GM15510 (cell line): ENCODE measurements around the gene GMEB2.

Source experiments
- POLR2A ChIP-seq: IDR thresholded peaks from 3 replicates; pipeline ENCODE4 v1.6.1; 2011; ENCODE audit warnings: borderline replicate concordance; ENCODE audit not compliant: insufficient read length; ENCODE audit errors: extremely low read depth

Gene GMEB2

GRCh38 chr20:63602321-63602720 lies 24.6 kb downstream of the GMEB2 start:
- no peak for TF ChIP-seq POLR2A

- no peak for TF ChIP-seq POLR2A
Measured at GRCh38 chr20:63599396-63600050, 27.4 kb downstream of the GMEB2 start.

GRCh38 chr20:63598479-63599395 lies 28.2 kb downstream of the GMEB2 start:
- TF ChIP-seq POLR2A: no peak

GRCh38 chr20:63597651-63598478 lies 29.0 kb downstream of the GMEB2 start:
- TF ChIP-seq POLR2A: no peak

- TF ChIP-seq POLR2A: no peak
Measured at GRCh38 chr20:63596423-63596822, 30.5 kb downstream of the GMEB2 start.

GRCh38 chr20:63595416-63596127 lies 31.3 kb downstream of the GMEB2 start:
- no peak for TF ChIP-seq POLR2A

- TF ChIP-seq POLR2A: no peak
Measured at GRCh38 chr20:63594043-63594561, 32.8 kb downstream of the GMEB2 start.

GRCh38 chr20:63592661-63593060 lies 34.2 kb downstream of the GMEB2 start:
- no peak for TF ChIP-seq POLR2A

GRCh38 chr20:63591786-63592355 lies 35.0 kb downstream of the GMEB2 start:
- TF ChIP-seq POLR2A: no peak

GRCh38 chr20:63591147-63591533 lies 35.8 kb downstream of the GMEB2 start:
- no peak for TF ChIP-seq POLR2A

GRCh38 chr20:63590218-63591146 lies 36.4 kb downstream of the GMEB2 start:
- no peak for TF ChIP-seq POLR2A

- no peak for TF ChIP-seq POLR2A
Measured at GRCh38 chr20:63589261-63590217, 37.4 kb downstream of the GMEB2 start.

- TF ChIP-seq POLR2A: no peak
Measured at GRCh38 chr20:63588641-63589041, 38.3 kb downstream of the GMEB2 start.
